Kidney epithelial cell (primary cell): ENCODE measurements around the gene CACTIN. TPM values are rescaled to one million over a fixed set of nuclear protein-coding genes. Genes with fewer than 3 reads are reported as not detected.
"Not testable (repeated sequence)": the region's sequence is repeated elsewhere in the genome, so short reads cannot be mapped to it uniquely, and the experiment has no call there.

ENCODE experiments used
- DNase-seq: peaks from one replicate; pipeline ENCODE4 v3.0.0-alpha.2; 2010; ENCODE audit warnings: low read depth
- H3K27me3 ChIP-seq: 2 replicates; pipeline ENCODE4 v1.6.0; 2011; ENCODE audit warnings: low read length; ENCODE audit not compliant: control insufficient read depth, insufficient read depth
- H3K36me3 ChIP-seq: 2 replicates; pipeline ENCODE4 v1.5.1; 2011; ENCODE audit warnings: low read length; ENCODE audit not compliant: control insufficient read depth, insufficient read depth
- H3K4me3 ChIP-seq: 2 replicates; pipeline ENCODE4 v1.5.1; 2011; ENCODE audit warnings: low read depth, mild to moderate bottlenecking, control low read depth, low read length
- total RNA-seq: library from RNA; depleted of rRNA; stranded (reverse); fragments of >200 nt; gene quantifications from 2 replicates; pipeline ENCODE4 v1.2.3, GENCODE V29; 2015
- TF ChIP-seq, protein P1 (sequence below): IDR thresholded peaks from 2 replicates; pipeline ENCODE4 v1.5.1; 2011; ENCODE audit warnings: mild to moderate bottlenecking, moderate library complexity, low read length, control low read depth, inconsistent platforms; ENCODE audit not compliant: insufficient read depth, poor library complexity, severe bottlenecking

The CACTIN gene
- total RNA-seq, 1 donor from 2014 or later: 46.6 TPM

GRCh38 chr19:3668331-3669081 lies 41.9 kb upstream of the CACTIN start:
- TF ChIP-seq, protein P1, sequence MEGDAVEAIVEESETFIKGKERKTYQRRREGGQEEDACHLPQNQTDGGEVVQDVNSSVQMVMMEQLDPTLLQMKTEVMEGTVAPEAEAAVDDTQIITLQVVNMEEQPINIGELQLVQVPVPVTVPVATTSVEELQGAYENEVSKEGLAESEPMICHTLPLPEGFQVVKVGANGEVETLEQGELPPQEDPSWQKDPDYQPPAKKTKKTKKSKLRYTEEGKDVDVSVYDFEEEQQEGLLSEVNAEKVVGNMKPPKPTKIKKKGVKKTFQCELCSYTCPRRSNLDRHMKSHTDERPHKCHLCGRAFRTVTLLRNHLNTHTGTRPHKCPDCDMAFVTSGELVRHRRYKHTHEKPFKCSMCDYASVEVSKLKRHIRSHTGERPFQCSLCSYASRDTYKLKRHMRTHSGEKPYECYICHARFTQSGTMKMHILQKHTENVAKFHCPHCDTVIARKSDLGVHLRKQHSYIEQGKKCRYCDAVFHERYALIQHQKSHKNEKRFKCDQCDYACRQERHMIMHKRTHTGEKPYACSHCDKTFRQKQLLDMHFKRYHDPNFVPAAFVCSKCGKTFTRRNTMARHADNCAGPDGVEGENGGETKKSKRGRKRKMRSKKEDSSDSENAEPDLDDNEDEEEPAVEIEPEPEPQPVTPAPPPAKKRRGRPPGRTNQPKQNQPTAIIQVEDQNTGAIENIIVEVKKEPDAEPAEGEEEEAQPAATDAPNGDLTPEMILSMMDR: no peak
- H3K4me3 ChIP-seq: no peak overlapping the region
- H3K27me3 ChIP-seq: no peaks in the 10 kb centered on the region
- no peak for DNase-seq
- H3K36me3 ChIP-seq: no peaks in the 10 kb centered on the region

GRCh38 chr19:3667766-3668165 lies 41.2 kb upstream of the CACTIN start:
- no peaks in the 10 kb centered on the region for H3K27me3 ChIP-seq
- H3K4me3 ChIP-seq: no peak overlapping the region
- DNase-seq: no peak
- H3K36me3 ChIP-seq: no peaks in the 10 kb centered on the region
- TF ChIP-seq, protein P1: no peak

DNA sequence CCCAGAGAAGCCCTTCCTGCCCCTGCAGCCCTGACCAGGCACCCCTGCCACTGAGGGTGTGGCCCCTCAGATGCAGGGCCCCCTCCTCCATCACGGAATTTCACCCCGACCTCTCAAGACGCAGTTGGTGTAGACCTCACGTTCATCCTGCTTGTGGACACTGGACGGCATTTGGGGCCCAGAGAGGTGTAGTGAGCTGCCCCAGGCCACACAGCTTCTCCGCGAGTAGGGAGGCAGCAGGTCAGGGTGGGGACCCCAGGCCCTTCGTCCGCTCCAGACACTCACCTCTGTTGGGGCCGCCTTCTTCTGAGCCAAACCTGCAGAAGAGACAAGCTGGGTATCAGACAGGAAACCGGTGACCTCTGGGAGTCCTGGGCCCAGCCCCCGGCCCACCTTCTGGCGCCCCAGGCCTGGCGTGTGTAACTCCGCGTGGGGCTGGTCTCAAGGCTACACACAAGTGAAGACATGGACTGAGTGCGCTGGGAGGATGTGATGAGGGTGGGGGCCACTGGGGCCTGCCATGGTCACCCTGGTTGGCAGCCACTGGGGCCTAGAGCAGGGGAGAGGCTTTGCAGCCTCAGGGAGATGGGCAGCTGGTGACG lies 40.5 kb upstream of the CACTIN start:
- no peak overlapping the region for H3K4me3 ChIP-seq
- TF ChIP-seq, protein P1: no peak
- no peaks in the 10 kb centered on the region for H3K27me3 ChIP-seq
- H3K36me3 ChIP-seq: no peaks in the 10 kb centered on the region
- no peak for DNase-seq

DNA sequence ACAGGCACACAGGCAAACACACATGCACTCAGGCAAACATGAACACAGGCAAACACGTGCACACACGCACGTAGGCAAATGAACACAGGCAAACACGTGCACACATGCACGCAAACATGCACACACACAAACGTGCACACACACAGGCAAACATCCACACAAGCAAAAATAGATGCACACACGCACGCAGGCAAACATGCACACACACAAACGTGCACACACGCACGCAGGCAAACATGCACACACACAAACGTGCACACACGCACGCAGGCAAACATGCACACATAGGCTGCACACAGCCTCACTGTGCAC lies 39.9 kb upstream of the CACTIN start:
- H3K36me3 ChIP-seq, H3K4me3 ChIP-seq, DNase-seq, H3K27me3 ChIP-seq: not testable (repeated sequence)

GRCh38 chr19:3665681-3666544 lies 39.3 kb upstream of the CACTIN start:
- no peak for DNase-seq
- Histone ChIP-seq H3K36me3 (no peaks in the 10 kb centered on the region), H3K27me3 (no peaks in the 10 kb centered on the region), H3K4me3 (no peak overlapping the region)
- TF ChIP-seq, protein P1: peak; percentile 94
